GM21367 (cell line): ENCODE measurements around the gene TRPC6.

Experiments used
- ATAC-seq: cut with Tn5 transposase; IDR thresholded peaks from one replicate; pipeline ENCODE4 v1.9.1; 2021; ENCODE audit not compliant: unreplicated experiment

TRPC6 gene

GRCh38 chr11:101407324-101407723 lies 176.5 kb downstream of the TRPC6 start:
- ATAC-seq = no peak
